Forelimb muscle (tissue), 1 donor: ENCODE measurements around the gene ADAMTSL3. TPM values are rescaled to one million over a fixed set of nuclear protein-coding genes. Genes with fewer than 3 reads are reported as not detected.
"Not testable (repeated sequence)": the region's sequence is repeated elsewhere in the genome, so short reads cannot be mapped to it uniquely, and the experiment has no call there.

Experiments
- DNase-seq: peaks from one replicate; pipeline ENCODE4 v3.0.0-alpha.2; 2013; ENCODE audit warnings: low read depth
- polyA plus RNA-seq: library from polyadenylated mRNA; unstranded; fragments of 120-200 nt; gene quantifications from one replicate; pipeline ENCODE4 v1.2.1, GENCODE V29; 2013; ENCODE audit not compliant: insufficient read length

The ADAMTSL3 gene
- polyA plus RNA-seq, 1 donor: 33.1 TPM

DNA sequence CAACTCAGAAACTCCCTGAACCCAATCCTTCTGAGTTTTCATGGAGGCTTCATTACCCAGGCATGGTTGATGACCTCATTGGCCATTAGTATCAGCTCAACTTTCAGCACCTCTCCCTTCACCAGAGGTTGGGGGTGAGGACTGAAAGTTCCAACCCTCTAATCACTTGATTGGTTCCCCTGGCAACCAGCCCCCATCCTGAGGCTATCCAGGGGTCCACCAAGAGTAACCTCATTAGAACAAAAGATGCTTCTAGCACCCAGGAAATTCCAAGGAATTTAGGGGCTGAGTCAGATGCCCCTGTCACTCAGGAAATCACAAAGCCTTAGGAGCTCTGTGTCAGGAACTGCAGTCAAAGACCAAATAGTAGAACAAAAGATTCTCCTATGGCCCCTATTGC lies 43.8 kb downstream of the ADAMTSL3 start:
- no peak for DNase-seq

DNA sequence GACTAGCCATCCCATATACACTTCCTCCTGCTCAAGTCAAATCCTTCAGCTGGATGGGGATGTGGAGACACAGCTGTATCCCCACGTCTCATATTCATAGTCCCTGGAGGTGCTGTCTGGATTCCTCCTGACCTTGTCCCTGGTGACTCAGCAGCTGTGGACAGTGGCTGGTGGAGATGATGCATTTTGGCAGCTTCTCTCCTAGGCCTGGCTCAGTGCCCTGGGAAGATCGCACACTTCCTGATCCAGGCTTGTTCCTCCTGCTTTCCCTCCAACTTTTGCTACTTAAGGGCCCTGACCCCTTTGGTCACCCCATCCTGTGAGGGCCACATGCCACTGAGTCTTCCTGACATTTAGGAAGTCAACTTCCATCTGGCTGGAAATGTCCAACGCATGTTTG lies 44.4 kb downstream of the ADAMTSL3 start:
- peak; percentile 26 for DNase-seq

DNA sequence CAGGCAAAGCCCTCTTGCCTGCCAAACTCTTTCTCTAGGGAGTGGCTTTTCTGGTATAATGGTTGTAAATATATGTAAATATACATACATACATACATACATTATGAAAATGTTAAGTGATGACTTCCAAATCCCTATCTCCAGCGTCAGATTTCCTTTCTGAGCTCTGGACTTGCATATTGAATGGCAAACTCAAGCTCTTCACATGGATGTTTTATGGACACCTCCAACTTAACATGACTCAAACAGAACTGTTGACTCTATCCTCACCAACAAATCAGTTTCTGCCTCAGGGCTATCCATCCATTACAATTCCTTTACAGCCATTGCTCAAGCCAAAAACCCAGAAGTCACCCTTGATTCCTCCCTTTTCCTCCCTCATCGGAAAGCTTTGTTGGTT lies 45.1 kb downstream of the ADAMTSL3 start:
- no peak for DNase-seq

GRCh38 chr15:83700082-83700481 lies 46.2 kb downstream of the ADAMTSL3 start:
- no peak for DNase-seq

DNA sequence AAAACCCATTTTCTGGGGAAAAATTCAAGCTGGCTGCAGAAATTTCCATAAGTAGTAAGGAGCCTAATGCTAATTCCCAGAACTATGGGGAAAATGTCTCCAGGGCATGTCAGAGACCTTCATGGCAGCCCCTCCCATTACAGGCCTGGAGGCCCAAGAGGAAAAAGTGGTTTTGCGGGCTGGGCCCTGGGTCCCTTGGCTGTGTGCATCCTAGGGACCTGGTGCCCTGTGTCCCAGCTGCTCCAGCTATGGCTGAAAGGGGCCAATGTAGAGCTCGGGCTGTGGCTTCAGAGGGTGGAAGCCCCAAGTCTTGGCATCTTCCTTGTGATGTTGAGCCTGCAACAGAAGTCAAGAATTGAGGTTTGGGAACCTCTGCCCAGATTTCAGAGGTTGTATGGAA lies 48.4 kb downstream of the ADAMTSL3 start:
- not testable (repeated sequence) for DNase-seq

- DNase-seq: no peak
Measured at GRCh38 chr15:83708328-83708727, 54.4 kb downstream of the ADAMTSL3 start.

DNA sequence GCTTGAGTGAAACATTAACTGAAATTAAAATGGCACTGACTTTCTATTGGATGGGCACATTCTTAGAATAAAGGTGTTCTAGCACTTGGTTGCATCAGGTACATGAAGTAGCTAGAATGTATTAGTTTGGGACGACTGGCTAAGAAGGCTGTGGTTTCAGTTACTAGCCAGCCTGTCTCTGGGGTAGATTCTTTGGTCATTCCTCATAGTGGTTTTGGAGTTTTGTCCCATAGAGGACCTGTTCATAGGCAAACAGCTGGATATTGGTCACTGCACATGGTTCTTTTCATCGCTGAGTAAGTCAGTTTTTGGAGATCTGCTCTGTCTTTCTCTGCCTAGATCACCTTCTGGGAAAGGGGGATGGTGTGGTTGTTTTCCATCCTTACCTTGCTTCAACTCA lies 55.3 kb downstream of the ADAMTSL3 start:
- DNase-seq: no peak

DNA sequence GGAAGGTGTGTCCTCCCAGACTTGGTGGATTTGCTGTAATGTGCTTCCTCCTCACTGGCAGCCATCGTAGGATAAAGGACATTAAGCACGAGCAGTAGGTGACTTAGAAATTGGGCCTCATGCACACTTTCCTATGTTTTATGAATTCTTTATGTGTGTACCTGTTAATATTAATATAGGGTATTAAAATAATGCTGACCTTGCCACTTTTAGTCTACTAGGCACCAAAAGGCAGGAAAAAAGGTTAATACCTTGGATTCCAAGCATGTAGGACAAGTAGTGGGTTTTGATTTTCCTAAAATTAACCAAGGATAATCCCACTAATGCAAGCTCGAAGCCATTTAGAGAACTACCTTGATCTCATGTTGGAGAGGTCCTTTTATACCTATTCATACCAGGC lies 55.9 kb downstream of the ADAMTSL3 start:
- no peak for DNase-seq

- no peak for DNase-seq
Measured at GRCh38 chr15:83710452-83710851, 56.5 kb downstream of the ADAMTSL3 start.

GRCh38 chr15:83711236-83711635 lies 57.3 kb downstream of the ADAMTSL3 start:
- DNase-seq: no peak

GRCh38 chr15:83713242-83713641 lies 59.3 kb downstream of the ADAMTSL3 start:
- DNase-seq: no peak

GRCh38 chr15:83714939-83715628 lies 61.2 kb downstream of the ADAMTSL3 start:
- peak; percentile 60 for DNase-seq

DNA sequence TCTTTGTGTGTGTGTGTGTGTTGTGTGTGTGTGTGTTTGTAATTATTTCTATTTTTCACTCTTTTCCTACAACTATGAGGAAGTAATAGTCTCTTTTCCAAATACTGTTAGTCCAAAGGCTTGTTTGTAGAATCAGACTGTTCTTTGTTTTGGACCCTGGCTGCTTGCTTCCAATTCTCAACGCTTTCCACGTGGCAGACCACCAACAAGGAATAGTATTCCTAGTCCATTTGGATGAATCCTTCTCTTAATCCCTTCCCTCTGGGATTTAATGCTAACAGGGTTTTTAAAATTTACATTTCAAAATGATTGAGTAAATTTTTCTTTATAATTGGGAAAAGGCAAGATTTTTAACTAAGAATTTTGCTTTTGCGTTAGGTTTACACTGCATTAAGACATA lies 62.7 kb downstream of the ADAMTSL3 start:
- DNase-seq: no peak

GRCh38 chr15:83717010-83717409 lies 63.1 kb downstream of the ADAMTSL3 start:
- no peak for DNase-seq

- DNase-seq: no peak
Measured at GRCh38 chr15:83720468-83720867, 66.5 kb downstream of the ADAMTSL3 start.

GRCh38 chr15:83721031-83721430 lies 67.1 kb downstream of the ADAMTSL3 start:
- DNase-seq: no peak

GRCh38 chr15:83721981-83722380 lies 68.1 kb downstream of the ADAMTSL3 start:
- no peak for DNase-seq

DNA sequence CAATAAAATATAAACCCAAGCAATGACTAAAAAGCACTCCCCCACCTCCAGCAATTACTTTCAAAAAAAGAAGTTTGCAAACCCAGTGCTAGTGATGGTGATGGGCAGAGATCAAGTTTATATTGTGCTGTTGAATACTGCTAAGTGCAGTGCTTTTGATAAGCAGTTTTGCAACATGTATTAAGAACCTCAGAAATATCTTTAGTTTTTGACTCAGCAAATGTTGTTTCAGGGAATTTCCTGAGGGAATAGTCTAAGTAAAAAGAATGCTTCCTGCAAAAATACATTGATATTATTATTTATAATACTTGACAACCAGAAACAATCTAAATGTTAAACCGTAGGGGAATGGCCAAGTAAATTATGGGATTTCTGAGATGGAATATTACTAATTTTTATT lies 69.3 kb downstream of the ADAMTSL3 start:
- no peak for DNase-seq

DNA sequence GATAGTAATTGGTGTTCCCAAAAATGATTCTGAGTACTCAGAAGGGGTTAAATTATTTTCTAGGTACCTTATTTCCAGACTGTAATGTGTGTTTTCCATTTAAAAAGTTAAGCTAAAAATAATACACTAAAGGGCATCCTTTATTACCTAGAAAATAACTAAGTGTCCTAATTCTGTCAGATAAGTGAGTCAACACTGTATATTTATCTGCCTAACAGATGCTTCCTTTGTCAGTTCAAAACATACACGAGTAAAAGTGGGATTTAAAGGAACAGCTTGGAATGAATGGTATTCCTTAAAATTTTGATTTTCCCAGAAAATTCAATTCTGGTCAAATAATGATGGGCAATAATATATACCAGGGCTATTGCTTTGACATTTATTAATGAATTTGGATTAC lies 78.3 kb downstream of the ADAMTSL3 start:
- no peak for DNase-seq

DNA sequence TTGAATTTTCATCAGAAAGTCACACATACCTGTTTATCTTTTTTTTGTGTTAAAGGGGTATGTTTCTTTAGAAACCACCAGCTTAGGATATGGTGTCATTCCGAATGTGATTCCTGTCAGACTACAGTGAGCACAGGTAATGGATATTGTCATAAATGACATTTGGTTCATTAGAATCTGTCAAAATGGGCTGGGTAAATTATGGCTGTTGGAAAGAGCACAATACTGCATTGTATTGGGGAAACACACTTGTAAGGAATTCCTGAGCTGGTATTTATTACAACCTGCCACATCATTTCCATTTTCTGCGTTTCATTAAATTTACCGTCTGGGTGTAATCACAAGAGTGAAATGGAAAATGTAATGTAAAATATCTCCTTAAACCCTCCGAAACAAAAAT lies 78.8 kb downstream of the ADAMTSL3 start:
- DNase-seq: no peak

- DNase-seq: no peak
Measured at GRCh38 chr15:83733206-83733605, 79.3 kb downstream of the ADAMTSL3 start.

DNA sequence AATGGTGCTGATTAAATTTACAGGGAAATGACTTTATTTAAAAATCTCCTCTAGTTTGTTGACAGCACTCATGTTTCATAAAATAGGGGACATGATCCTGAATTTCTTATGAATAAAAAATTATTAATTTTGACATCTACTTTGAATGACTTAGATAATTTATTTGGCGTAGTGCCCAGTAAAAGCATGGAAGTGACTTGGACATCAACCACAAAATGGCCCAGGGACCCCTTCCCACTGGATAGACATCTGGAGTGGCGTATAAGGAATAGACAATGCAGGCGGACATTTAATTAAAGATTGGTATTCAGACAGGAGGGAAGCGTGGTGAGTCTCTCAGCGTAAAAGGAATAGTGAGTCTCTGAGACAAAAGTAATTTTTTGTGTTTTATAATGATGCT lies 79.8 kb downstream of the ADAMTSL3 start:
- no peak for DNase-seq

GRCh38 chr15:83734487-83734886 lies 80.6 kb downstream of the ADAMTSL3 start:
- no peak for DNase-seq

DNA sequence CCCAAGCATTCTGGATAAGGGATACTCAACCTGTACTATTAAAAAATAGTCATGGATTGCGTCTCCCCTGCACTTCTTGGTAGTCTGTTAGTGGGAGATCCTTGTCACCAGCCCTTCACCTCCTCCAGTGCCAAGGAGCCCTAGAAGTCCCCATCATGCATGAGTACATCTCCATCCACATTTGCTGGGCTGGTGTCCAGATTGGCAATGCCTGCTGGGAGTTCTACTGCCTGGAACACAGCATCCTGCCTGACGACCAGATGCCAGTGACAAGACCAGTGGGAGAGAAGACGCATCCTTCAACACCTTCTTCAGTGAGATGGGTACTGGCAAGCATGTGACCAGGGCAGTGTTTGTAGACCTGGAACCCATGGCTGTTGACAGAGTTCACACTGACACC lies 85.7 kb downstream of the ADAMTSL3 start:
- DNase-seq: no peak
